Neural cell (in vitro differentiated cells): ENCODE measurements around the gene SMPD3. TPM values are rescaled to one million over a fixed set of nuclear protein-coding genes. Genes with fewer than 3 reads are reported as not detected.

Experiments
- H2AFZ ChIP-seq: fragments of 200-600, 300-800 bp; sonication (generic), shearing (Covaris generic); 2 replicates; pipeline ENCODE4 v1.6.0; 2014; ENCODE audit warnings: low read depth, mild to moderate bottlenecking, antibody characterized with exemption, low read length, moderate library complexity
- H3F3A ChIP-seq: fragments of 200-600 bp; shearing (Covaris generic); 2 replicates; pipeline ENCODE4 v1.6.1; 2016; ENCODE audit warnings: mild to moderate bottlenecking, moderate library complexity, mixed read lengths, antibody characterized with exemption, low read length; ENCODE audit not compliant: insufficient read depth, poor library complexity, severe bottlenecking
- H3K27ac ChIP-seq: fragments of 200-600, 300-800 bp; sonication (generic), shearing (Covaris generic); 2 replicates; pipeline ENCODE4 v1.5.1; 2014; ENCODE audit warnings: mild to moderate bottlenecking, low read length, moderate library complexity
- H3K27me3 ChIP-seq: fragments of 300-800, 200-600 bp; sonication (generic), shearing (Covaris generic); 2 replicates; pipeline ENCODE4 v1.6.0; 2014; ENCODE audit warnings: mild to moderate bottlenecking, low read depth, low read length, moderate library complexity; ENCODE audit not compliant: insufficient read depth
- H3K36me3 ChIP-seq: fragments of 300-800, 200-600 bp; sonication (generic), shearing (Covaris generic); 2 replicates; pipeline ENCODE4 v1.5.1; 2014; ENCODE audit warnings: mild to moderate bottlenecking, antibody characterized with exemption, low read length, moderate library complexity; ENCODE audit not compliant: insufficient read depth
- H3K4me2 ChIP-seq: fragments of 300-800, 200-600 bp; sonication (generic), shearing (Covaris generic); 2 replicates; pipeline ENCODE4 v1.6.0; 2014; ENCODE audit warnings: mild to moderate bottlenecking, low read length
- H3K4me3 ChIP-seq: fragments of 300-800, 200-600 bp; sonication (generic), shearing (Covaris generic); 2 replicates; pipeline ENCODE4 v1.5.1; 2014; ENCODE audit warnings: mild to moderate bottlenecking, low read length, moderate library complexity
- H3K79me2 ChIP-seq: fragments of 200-600 bp; shearing (Covaris generic); replicated peaks from 2 replicates; pipeline ENCODE4 v1.6.0; 2014; ENCODE audit warnings: mild to moderate bottlenecking, low read length, moderate library complexity; ENCODE audit not compliant: insufficient read depth
- H3K9ac ChIP-seq: fragments of 300-800, 200-600 bp; sonication (generic), shearing (Covaris generic); 2 replicates; pipeline ENCODE4 v1.6.1; 2016; ENCODE audit warnings: mild to moderate bottlenecking, low read length, mixed read lengths
- H3K9me2 ChIP-seq: fragments of 200-600 bp; shearing (Covaris generic); 2 replicates; pipeline ENCODE4 v1.6.1; 2016; ENCODE audit warnings: mild to moderate bottlenecking, low read length, mixed read lengths; ENCODE audit not compliant: insufficient read depth
- H3K9me3 ChIP-seq: fragments of 200-600, 300-800 bp; sonication (generic), shearing (Covaris generic); 2 replicates; pipeline ENCODE4 v1.6.1; 2016; ENCODE audit warnings: mild to moderate bottlenecking, mixed run types, low read length, moderate library complexity, mixed read lengths
- H4K20me1 ChIP-seq: fragments of 200-600 bp; shearing (Covaris generic); 2 replicates; pipeline ENCODE4 v1.6.1; 2016; ENCODE audit warnings: mild to moderate bottlenecking, mixed run types; ENCODE audit not compliant: insufficient read depth
- CTCF ChIP-seq: fragments of 450-650 bp; IDR thresholded peaks from 2 replicates; pipeline ENCODE4 v1.5.1; 2014; ENCODE audit warnings: antibody characterized with exemption, mild to moderate bottlenecking, moderate library complexity; ENCODE audit not compliant: poor library complexity, severe bottlenecking
- EP300 ChIP-seq: fragments of 450-650 bp; conservative IDR thresholded peaks from 2 replicates; pipeline ENCODE4 v1.6.1; 2014; ENCODE audit warnings: antibody characterized with exemption, mild to moderate bottlenecking, moderate library complexity; ENCODE audit not compliant: poor library complexity, severe bottlenecking
- EZH2 ChIP-seq: fragments of 200-600, 300-800 bp; shearing (Covaris generic), sonication (generic); IDR thresholded peaks from 2 replicates; pipeline ENCODE4 v1.6.1; 2014; ENCODE audit warnings: antibody characterized with exemption, low read length, borderline replicate concordance, mild to moderate bottlenecking; ENCODE audit not compliant: insufficient read depth, poor library complexity, severe bottlenecking
- MXI1 ChIP-seq: fragments of 450-650 bp; conservative IDR thresholded peaks from 2 replicates; pipeline ENCODE4 v1.6.1; 2014; ENCODE audit warnings: antibody characterized with exemption, mild to moderate bottlenecking; ENCODE audit not compliant: poor library complexity, severe bottlenecking
- POLR2AphosphoS5 ChIP-seq: IDR thresholded peaks from 2 replicates; pipeline ENCODE4 v1.6.1; 2012
- RAD21 ChIP-seq: fragments of 450-650 bp; conservative IDR thresholded peaks from 2 replicates; pipeline ENCODE4 v1.6.1; 2014; ENCODE audit warnings: antibody characterized with exemption, mild to moderate bottlenecking, moderate library complexity
- REST ChIP-seq: IDR thresholded peaks from 2 replicates; pipeline ENCODE4 v1.6.1; 2012; ENCODE audit warnings: borderline replicate concordance
- SMC3 ChIP-seq: fragments of 450-650 bp; conservative IDR thresholded peaks from 2 replicates; pipeline ENCODE4 v1.6.1; 2014; ENCODE audit warnings: antibody characterized with exemption, mild to moderate bottlenecking, moderate library complexity; ENCODE audit not compliant: poor library complexity
- TAF1 ChIP-seq: IDR thresholded peaks from 2 replicates; pipeline ENCODE4 v1.6.1; 2012; ENCODE audit warnings: low read depth
- polyA plus RNA-seq: library from polyadenylated mRNA; depleted of rRNA; stranded (reverse); fragments of >200 nt; gene quantifications from 2 replicates; pipeline ENCODE4 v1.2.3, GENCODE V29; 2014

The SMPD3 gene
- polyA plus RNA-seq, 1 donor from 2014 or later: 42.7 TPM

GRCh38 chr16:68479271-68479670, 31.0 kb upstream of the SMPD3 start:
- H3K4me2 ChIP-seq: no peak overlapping the region

GRCh38 chr16:68478526-68479250, 30.4 kb upstream of the SMPD3 start:
- Histone ChIP-seq H3K27me3 (no peaks in the 10 kb centered on the region), H3K4me3 (no peak overlapping the region), H3K4me2 (no peak overlapping the region), H2AFZ (no peak overlapping the region), H3K79me2 (no peaks in the 10 kb centered on the region), H3K9ac (no peak overlapping the region), H4K20me1 (no peaks in the 10 kb centered on the region), H3K9me2 (no peaks in the 10 kb centered on the region), H3K9me3 (no peaks in the 10 kb centered on the region), H3K27ac (no peak overlapping the region), H3F3A (no peaks in the 10 kb centered on the region), H3K36me3 (no peaks in the 10 kb centered on the region)
- TF ChIP-seq MXI1 (no peak), CTCF (no peak), SMC3 (no peak), TAF1 (no peak), EZH2 (no peak), RAD21 (no peak)

More at GRCh38 chr16:68479271-68479670, 31.0 kb upstream of the SMPD3 start:
- no peaks in the 10 kb centered on the region for H3K9me3 ChIP-seq
- H3K79me2 ChIP-seq: no peaks in the 10 kb centered on the region
- no peak overlapping the region for H3K9ac ChIP-seq
- H3K36me3 ChIP-seq: no peaks in the 10 kb centered on the region
- H2AFZ ChIP-seq: no peak overlapping the region
- no peak overlapping the region for H3K4me3 ChIP-seq
- H3K9me2 ChIP-seq: no peaks in the 10 kb centered on the region
- no peaks in the 10 kb centered on the region for H3F3A ChIP-seq
- no peaks in the 10 kb centered on the region for H4K20me1 ChIP-seq
- no peak overlapping the region for H3K27ac ChIP-seq
- no peak for TF ChIP-seq EP300
- no peak for TF ChIP-seq MXI1
- no peak for TF ChIP-seq EZH2
- TF ChIP-seq RAD21: no peak
- TF ChIP-seq REST: no peak
- no peak for TF ChIP-seq CTCF
- no peak for TF ChIP-seq TAF1
- no peak for TF ChIP-seq POLR2AphosphoS5
- TF ChIP-seq SMC3: no peak
- no peaks in the 10 kb centered on the region for H3K27me3 ChIP-seq
